Stimulated activated CD4-positive, alpha-beta T cell treated with anti-CD3 and anti-CD28 coated beads, Interleukin-2, amount 100 ng/mL, for 24 hours (primary cell): ENCODE data around the gene ROPN1.
"Not testable (repeated sequence)": the region's sequence is repeated elsewhere in the genome, so short reads cannot be mapped to it uniquely, and the experiment has no call there.

Experiments
- DNase-seq, 2 donors: peaks; one replicate each; pipeline ENCODE4 v3.0.0-alpha.2; 2020

ROPN1 gene

GRCh38 chr3:123993818-123994217, 1.9 kb upstream of the ROPN1 start:
- DNase-seq = no peak

- no peak for DNase-seq
Observed at GRCh38 chr3:123986427-123986826, 5.5 kb downstream of the ROPN1 start.

- DNase-seq = no peak
Observed at GRCh38 chr3:123984957-123985356, 7.0 kb downstream of the ROPN1 start.

GRCh38 chr3:123984350-123984749, 7.6 kb downstream of the ROPN1 start:
- no peak for DNase-seq

- DNase-seq = not testable (repeated sequence)
Observed at GRCh38 chr3:123981317-123981716, 10.6 kb downstream of the ROPN1 start.

- DNase-seq = no peak
Observed at GRCh38 chr3:123980539-123980938, 11.4 kb downstream of the ROPN1 start.

GRCh38 chr3:123979525-123980501, 12.1 kb downstream of the ROPN1 start:
- DNase-seq = peak; percentile 9 to 22

- DNase-seq = not testable (repeated sequence)
Observed at GRCh38 chr3:123976904-123977303, 15.0 kb downstream of the ROPN1 start.

- DNase-seq = not testable (repeated sequence)
Observed at GRCh38 chr3:123976181-123976898, 15.6 kb downstream of the ROPN1 start.

GRCh38 chr3:123975030-123975429, 16.9 kb downstream of the ROPN1 start:
- DNase-seq = not testable (repeated sequence)

- DNase-seq = no peak
Observed at GRCh38 chr3:123971406-123971805, 20.5 kb downstream of the ROPN1 start.

GRCh38 chr3:123967260-123967659, 24.7 kb downstream of the ROPN1 start:
- not testable (repeated sequence) for DNase-seq

- not testable (repeated sequence) for DNase-seq
Observed at GRCh38 chr3:123966799-123967198, 25.1 kb downstream of the ROPN1 start.

- not testable (repeated sequence) for DNase-seq
Observed at GRCh38 chr3:123964793-123965192, 27.1 kb downstream of the ROPN1 start.

GRCh38 chr3:123961508-123961856, 30.4 kb downstream of the ROPN1 start:
- DNase-seq = no peak

- DNase-seq = peak; percentile 83 to 86
Observed at GRCh38 chr3:123960781-123961507, 31.0 kb downstream of the ROPN1 start, which contains the start of gene CCDC14. Gene CCDC14 (minus strand): TSS chr3:123961229. CDS start chr3:123961173, 56 bp downstream.

- DNase-seq = no peak
Observed at GRCh38 chr3:123953735-123954134, 38.2 kb downstream of the ROPN1 start.

- no peak for DNase-seq
Observed at GRCh38 chr3:123952844-123953520, 38.9 kb downstream of the ROPN1 start.

- no peak for DNase-seq
Observed at GRCh38 chr3:123951522-123952447, 40.1 kb downstream of the ROPN1 start.

GRCh38 chr3:123949641-123950040, 42.3 kb downstream of the ROPN1 start:
- no peak for DNase-seq

GRCh38 chr3:123948449-123948848, 43.5 kb downstream of the ROPN1 start:
- no peak for DNase-seq
